ENCODE data around the gene MYO5A. TPM values are rescaled to one million over a fixed set of nuclear protein-coding genes. Genes with fewer than 3 reads are reported as not detected.

The MYO5A gene
- total and polyA plus RNA-seq, 10 of the 15 experiments (the other 5 are each of a cell fraction or from before 2014, with no cell fraction given): 4.2 to 42.9 (median 31.1) TPM

- no peak for TF ChIP-seq NKRF (conservative IDR thresholded peaks at IDR 0.05)
- TF ChIP-seq ATF2 (IDR thresholded peaks at IDR 0.05; ENCODE audit: low read length): peak; percentile 65
- TF ChIP-seq ZNF274 (IDR thresholded peaks at IDR 0.05; ENCODE audit: insufficient read depth, insufficient read length): no peak
- peak; percentile 68; the same call in 1 of the 2 replicates for TF ChIP-seq RELB (IDR thresholded peaks at IDR 0.05; ENCODE audit: low read depth)
- peak; percentile 79 for TF ChIP-seq RUNX3 (IDR thresholded peaks at IDR 0.05; ENCODE audit: low read length)
- TF ChIP-seq ATF7 (IDR thresholded peaks at IDR 0.05; ENCODE audit: low read depth): peak; percentile 71
- 0 out of 2 replicates have a peak, but pooled peaks have one; percentile 21 for TF ChIP-seq MEF2A (IDR thresholded peaks at IDR 0.05; ENCODE audit: insufficient read depth, low read depth, low read length)
- TF ChIP-seq FOS (IDR thresholded peaks at IDR 0.05; ENCODE audit: borderline replicate concordance, extremely low read depth, insufficient read length): no peak
- TF ChIP-seq POLR2AphosphoS5 (IDR thresholded peaks at IDR 0.05; ENCODE audit: low read length): peak; percentile 44; the same call in 1 of the 2 replicates
- peak; percentile 84 for TF ChIP-seq SKIL (IDR thresholded peaks at IDR 0.05; ENCODE audit: low read depth, poor library complexity, severe bottlenecking)
- TF ChIP-seq NBN (IDR thresholded peaks at IDR 0.05): peak; percentile 56
- TF ChIP-seq JUNB (IDR thresholded peaks at IDR 0.05): peak; percentile 73
- no peak for TF ChIP-seq BACH1 (IDR thresholded peaks at IDR 0.05; ENCODE audit: borderline replicate concordance)
- no peak for TF ChIP-seq USF1 (IDR thresholded peaks at IDR 0.05; ENCODE audit: borderline replicate concordance, extremely low read length, insufficient read depth, low read depth, low read length)
- 0 out of 2 replicates have a peak, but pooled peaks have one; percentile 49 for TF ChIP-seq CBFB (IDR thresholded peaks at IDR 0.05; ENCODE audit: low read depth)
- TF ChIP-seq NFIC (IDR thresholded peaks at IDR 0.05; ENCODE audit: low read depth, low read length): no peak; the same call in 1 of the 2 replicates
- TF ChIP-seq BCL11A (IDR thresholded peaks at IDR 0.05; ENCODE audit: low read depth, low read length): 0 out of 2 replicates have a peak, but pooled peaks have one; percentile 13
- no peak for TF ChIP-seq IKZF1 (conservative IDR thresholded peaks at IDR 0.05)
- peak; percentile 68 for TF ChIP-seq BCL3 (IDR thresholded peaks at IDR 0.05; ENCODE audit: borderline replicate concordance, insufficient read depth, low read depth, low read length, poor library complexity, severe bottlenecking)
- TF ChIP-seq PAX5 (IDR thresholded peaks at IDR 0.05; ENCODE audit: borderline replicate concordance, low read depth, low read length): no peak
- TF ChIP-seq RCOR1 (conservative IDR thresholded peaks at IDR 0.05; ENCODE audit: low read depth, low read length): no peak
- TF ChIP-seq EED (IDR thresholded peaks at IDR 0.05; ENCODE audit: low read depth): 0 out of 2 replicates have a peak, but pooled peaks have one; percentile 29
Measured at GRCh38 chr15:52558196-52558595, 29.5 kb upstream of the MYO5A start (continued).
